Pancreas (tissue), 10 donors: Measurements from ENCODE around the gene CUL1. TPM values are rescaled to one million over a fixed set of nuclear protein-coding genes. Genes with fewer than 3 reads are reported as not detected.

Source experiments
- ATAC-seq, 4 donors: fragments of 200-7000 bp; cut with Tn5 transposase; one replicate each; pipeline versions ENCODE4 v1.8.0 to v1.9.1; 2020; ENCODE audit warnings: mild to moderate bottlenecking in 4 of 4, moderate library complexity in 4 of 4
- DNase-seq, 6 donors: peaks; one replicate each; pipeline ENCODE4 v3.0.0-alpha.2; 2020
- FAIRE-seq: peaks from 2 replicates; lab custom pipeline; 2012; peaks lifted over from hg19 to GRCh38; lab: Jason Lieb, UNC
- H3K27ac ChIP-seq, 4 donors: fragments of 200-600 bp; sonication (generic); 1 replicate in 3 of 4; 2 replicates in 1 of 4; pipeline versions ENCODE4 v1.5.0 to v1.8.0; 2020
- H3K27me3 ChIP-seq, 4 donors: fragments of 200-600 bp; one replicate each; pipeline ENCODE4 v1.8.0; 2021
- H3K36me3 ChIP-seq, 3 donors: fragments of 200-600 bp; sonication (generic) in 1 of 3; one replicate each; pipeline versions ENCODE4 v1.5.0 to v1.8.0; 2020 to 2021
- H3K4me1 ChIP-seq, 3 donors: fragments of 200-600 bp; one replicate each; pipeline ENCODE4 v1.8.0; 2021
- H3K4me3 ChIP-seq, 4 donors: fragments of 200-600 bp; sonication (generic) in 2 of 4; one replicate each; pipeline versions ENCODE4 v1.5.0 to v1.8.0; 2020 to 2021
- H3K9me3 ChIP-seq, 4 donors: fragments of 200-600 bp; one replicate each; pipeline ENCODE4 v1.8.0; 2021
- CTCF ChIP-seq, 4 donors: fragments of 200-600 bp; sonication (generic) in 3 of 4; IDR thresholded peaks; one replicate each; pipeline versions ENCODE4 v1.5.0 to v1.8.0; 2021; ENCODE audit warnings: antibody characterized with exemption in 4 of 4
- WGBS, 2 donors: extraction: QIAGEN DNeasy Blood & Tissue Kit; methylation state at CpG; one replicate each; pipeline ENCODE4 v1.1.7; 2013; 5-methylcytosine and 5-hydroxymethylcytosine counted together
- intact Hi-C, 3 donors: fragments of 100-400 bp; cut with DNase I; formaldehyde crosslinking; loops; one replicate each; pipeline versions ENCODE4 v1.11.1 to v1.14.2; 2022
- polyA plus RNA-seq, 2 donors: library from polyadenylated mRNA; stranded (reverse); fragments of 200-250 nt; gene quantifications; one replicate each; pipeline ENCODE4 v1.2.3, GENCODE V29; 2013
- total RNA-seq, 6 donors: library from RNA; stranded (reverse); fragmentation: NEBNext Ultra II Directional in 4 of 6; extraction: Animal tissue kit (Norgen Biotek cat#: 25700) in 4 of 6; gene quantifications; one replicate each; pipeline versions ENCODE4 v1.2.1 to v1.2.4, GENCODE V29; 2021 to 2023
- donor health status: healthy with polysubstance abuse.
- donor health status: DM: no; HTN: no; CAD: no; lungs with moderate emphysema.
- donor health status: DM: no; HTN: no; CAD: no.
- donor health status: control.
- donor health status: control.
- donor health status: Bipolar disorder and iron deficiency.
- donor health status: DM: yes; HTN: yes; CAD: no.
- donor health status: DM: no; HTN: no; CAD: no.
- donor health status: DM: no; HTN: no; CAD: no.
- donor health status: DM: yes; HTN: yes; CAD: no.

Gene CUL1
- total and polyA plus RNA-seq, 8 donors, result 8.9 to 19.2 (median 12.9) TPM

DNA sequence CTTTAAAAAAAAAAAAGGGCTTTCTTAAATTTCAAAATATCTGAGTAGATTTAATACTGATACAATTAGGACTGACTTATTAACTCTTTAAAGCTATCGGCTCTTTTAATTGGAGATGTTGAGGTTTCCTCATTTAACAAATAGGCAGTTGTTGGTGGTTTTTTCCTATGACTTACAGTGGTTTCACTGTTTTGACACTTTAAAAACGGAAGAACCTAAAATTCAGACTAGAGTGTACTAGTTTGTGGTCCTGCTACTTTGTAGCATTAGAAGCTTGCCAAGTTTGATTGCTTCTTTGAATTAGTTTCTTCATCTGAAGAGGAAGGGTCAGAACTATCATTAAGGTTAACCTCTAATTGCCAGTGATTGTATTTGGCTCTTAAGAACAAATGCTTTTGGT, 27.7 kb downstream of the CUL1 start:
- FAIRE-seq, result no peak
- no peak for DNase-seq
- intact Hi-C loops, result no loop called here
- Histone ChIP-seq H3K27ac (no peak overlapping the region), H3K9me3 (no peaks in the 10 kb centered on the region), H3K27me3 (no peaks in the 10 kb centered on the region), H3K36me3 (no peaks in the 10 kb centered on the region), H3K4me3 (no peak overlapping the region), H3K4me1 (peaks cover 17 to 23% (median 21%) of the 10 kb centered on the region in 3 donors)
- no peak for TF ChIP-seq CTCF (IDR thresholded peaks at IDR 0.05)
- 81 to 86% methylated on average over 2 of the region's 2 CpGs for WGBS, 2 donors
- no peak for ATAC-seq

DNA sequence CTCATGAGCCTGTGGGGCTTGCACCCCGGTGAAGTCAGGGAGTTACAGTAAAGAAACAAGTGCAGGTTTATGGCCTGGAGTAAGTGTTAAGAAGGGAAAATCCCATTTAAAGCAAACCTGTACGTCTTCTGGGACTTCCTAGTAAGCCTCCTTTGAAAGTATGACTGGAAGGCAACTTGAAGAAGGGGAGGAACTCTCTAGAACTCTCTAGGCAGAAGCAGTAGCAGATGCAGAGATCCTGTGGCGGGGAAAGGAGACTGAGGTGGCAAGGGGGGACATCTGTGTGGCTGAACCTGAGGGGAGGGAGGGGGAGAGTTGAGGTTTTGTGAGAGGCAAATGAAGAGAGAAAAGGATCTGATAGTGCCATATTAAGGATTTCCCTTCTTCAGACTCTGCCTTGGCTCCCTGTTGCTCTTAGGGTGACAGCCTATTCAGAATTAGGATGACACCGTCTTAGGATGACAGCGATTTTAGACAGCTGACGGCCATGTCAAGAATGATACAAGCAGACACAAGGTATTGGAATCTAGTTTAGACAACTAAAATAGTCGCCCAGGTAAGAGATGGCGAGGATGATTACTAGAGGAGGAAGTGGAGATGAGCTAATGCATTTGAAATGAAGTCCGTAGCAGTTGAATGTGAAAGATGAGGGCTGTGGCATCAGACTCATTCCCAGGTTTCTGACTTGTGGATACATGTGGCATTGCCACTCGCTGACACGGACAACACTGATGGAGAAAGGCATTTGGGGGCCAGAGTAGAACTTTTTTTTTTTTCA, 29.0 kb downstream of the CUL1 start:
- intact Hi-C loops, result no loop called here
- no peak for TF ChIP-seq CTCF (IDR thresholded peaks at IDR 0.05)
- 93 to 94% methylated on average over 11 of the region's 11 CpGs for WGBS, 2 donors
- Histone ChIP-seq H3K4me1 (peaks cover 10 to 18% (median 12%) of the 10 kb centered on the region in 3 donors), H3K27ac (no peak overlapping the region), H3K36me3 (no peaks in the 10 kb centered on the region), H3K9me3 (no peaks in the 10 kb centered on the region), H3K27me3 (no peaks in the 10 kb centered on the region), H3K4me3 (no peak overlapping the region)
- FAIRE-seq (no peak), DNase-seq (no peak), ATAC-seq (no peak)

- H3K36me3 ChIP-seq, result no peaks in the 10 kb centered on the region
- intact Hi-C loops, result no loop called here
Measured at GRCh38 chr7:148729984-148730733, 31.5 kb downstream of the CUL1 start.

DNA sequence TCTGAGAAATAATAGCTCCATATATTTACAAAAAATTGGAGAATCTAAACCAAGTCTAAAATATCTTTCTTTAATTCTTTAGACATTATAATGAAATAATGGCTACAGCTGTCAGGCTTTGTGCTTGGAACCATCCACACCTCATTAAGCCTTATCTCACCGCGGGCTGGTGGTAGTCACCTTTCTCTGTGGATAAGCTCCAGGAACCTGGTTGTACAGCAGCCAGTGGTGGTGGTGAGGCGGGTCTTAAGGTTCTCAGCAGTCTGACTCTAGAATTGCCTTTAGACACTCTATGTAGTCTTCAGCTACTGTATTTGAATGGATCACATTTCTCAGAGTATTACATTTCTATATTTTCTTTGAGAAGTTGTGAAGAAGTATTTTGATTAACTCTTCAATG, 34.2 kb downstream of the CUL1 start:
- ATAC-seq (peak in 1 of 4 donors; percentile 28), DNase-seq (no peak), FAIRE-seq (no peak)
- Histone ChIP-seq H3K4me3 (no peak overlapping the region), H3K36me3 (no peaks in the 10 kb centered on the region), H3K27ac (no peak overlapping the region), H3K27me3 (no peaks in the 10 kb centered on the region), H3K4me1 (peaks cover 0 to 3% (median 0%) of the 10 kb centered on the region in 3 donors), H3K9me3 (no peaks in the 10 kb centered on the region)
- 56 to 61% methylated on average over 3 of the region's 3 CpGs for WGBS, 2 donors
- TF ChIP-seq CTCF (IDR thresholded peaks at IDR 0.05), result no peak
- intact Hi-C loops, result no loop called here

More at GRCh38 chr7:148729984-148730733, 31.5 kb downstream of the CUL1 start:
- Histone ChIP-seq H3K27me3 (no peaks in the 10 kb centered on the region), H3K27ac (no peak overlapping the region), H3K4me1 (peaks cover 0 to 6% (median 5%) of the 10 kb centered on the region in 3 donors), H3K9me3 (no peaks in the 10 kb centered on the region), H3K4me3 (no peak overlapping the region)
- FAIRE-seq (no peak), DNase-seq (no peak), ATAC-seq (no peak)
- 85 to 88% methylated on average over 12 of the region's 12 CpGs for WGBS, 2 donors
- no peak for TF ChIP-seq CTCF (IDR thresholded peaks at IDR 0.05)
